Astrocyte (in vitro differentiated cells and primary cell): Measurements from ENCODE around the gene DAPK3. TPM values are rescaled to one million over a fixed set of nuclear protein-coding genes. Genes with fewer than 3 reads are reported as not detected.

Source experiments
- DNase-seq: peaks from one replicate; pipeline ENCODE4 v3.0.0-alpha.2; 2010; ENCODE audit warnings: low read depth
- FAIRE-seq: peaks from 2 replicates; lab custom pipeline; 2011; peaks lifted over from hg19 to GRCh38; lab: Jason Lieb, UNC
- H2AFZ ChIP-seq: 2 replicates; pipeline ENCODE4 v1.6.0; 2012; ENCODE audit warnings: low read depth, low read length, inconsistent platforms
- H3K27ac ChIP-seq: 2 replicates; pipeline ENCODE4 v1.5.1; 2011; ENCODE audit warnings: low read depth, low read length, inconsistent platforms
- H3K27me3 ChIP-seq: 2 replicates; pipeline ENCODE4 v1.6.0; 2011; ENCODE audit warnings: low read length, inconsistent platforms; ENCODE audit not compliant: insufficient read depth
- H3K36me3 ChIP-seq: 2 replicates; pipeline ENCODE4 v1.5.1; 2011; ENCODE audit warnings: low read length, inconsistent platforms; ENCODE audit not compliant: insufficient read depth
- H3K4me1 ChIP-seq: 2 replicates; pipeline ENCODE4 v1.5.1; 2011; ENCODE audit warnings: low read length, inconsistent platforms; ENCODE audit not compliant: insufficient read depth
- H3K4me2 ChIP-seq: 2 replicates; pipeline ENCODE4 v1.6.0; 2012; ENCODE audit warnings: low read length, inconsistent platforms
- H3K4me3 ChIP-seq: 2 replicates; pipeline ENCODE4 v1.5.1; 2011; ENCODE audit warnings: low read depth, mild to moderate bottlenecking, low read length, inconsistent platforms; ENCODE audit not compliant: insufficient read depth
- H3K79me2 ChIP-seq: 2 replicates; pipeline ENCODE4 v1.6.0; 2012; ENCODE audit warnings: mild to moderate bottlenecking, low read length, inconsistent platforms; ENCODE audit not compliant: insufficient read depth
- H3K9ac ChIP-seq: 2 replicates; pipeline ENCODE4 v1.6.0; 2012; ENCODE audit warnings: mild to moderate bottlenecking, low read length, inconsistent platforms
- H3K9me3 ChIP-seq: 2 replicates; pipeline ENCODE4 v1.5.1; 2012; ENCODE audit warnings: low read depth, mild to moderate bottlenecking, low read length, inconsistent platforms; ENCODE audit not compliant: insufficient read depth
- H4K20me1 ChIP-seq: 2 replicates; pipeline ENCODE4 v1.6.0; 2012; ENCODE audit warnings: low read length, inconsistent platforms; ENCODE audit not compliant: insufficient read depth
- H3K27ac Mint-ChIP-seq: one replicate; pipeline ENCODE4 v1.8.0; 2021; ENCODE audit warnings: mild to moderate bottlenecking, mixed read lengths; ENCODE audit not compliant: unreplicated experiment
- H3K27me3 Mint-ChIP-seq: one replicate; pipeline ENCODE4 v1.8.0; 2021; ENCODE audit warnings: low read depth, mixed read lengths; ENCODE audit not compliant: unreplicated experiment
- H3K36me3 Mint-ChIP-seq: one replicate; pipeline ENCODE4 v1.8.0; 2021; ENCODE audit warnings: low read depth, mixed read lengths; ENCODE audit not compliant: unreplicated experiment
- H3K4me1 Mint-ChIP-seq: one replicate; pipeline ENCODE4 v1.8.0; 2021; ENCODE audit warnings: low read depth, mixed read lengths; ENCODE audit not compliant: unreplicated experiment
- H3K4me3 Mint-ChIP-seq: one replicate; pipeline ENCODE4 v1.8.0; 2021; ENCODE audit warnings: mild to moderate bottlenecking, moderate library complexity, mixed read lengths; ENCODE audit not compliant: unreplicated experiment
- H3K9me3 Mint-ChIP-seq: one replicate; pipeline ENCODE4 v1.8.0; 2021; ENCODE audit warnings: mild to moderate bottlenecking, mixed read lengths; ENCODE audit not compliant: unreplicated experiment
- CTCF ChIP-seq: IDR thresholded peaks from 2 replicates; pipeline ENCODE4 v1.5.1; 2011; ENCODE audit warnings: low read depth, mild to moderate bottlenecking, inconsistent platforms, low read length, moderate library complexity; ENCODE audit not compliant: insufficient read depth
- EZH2 ChIP-seq: IDR thresholded peaks from 2 replicates; pipeline ENCODE4 v1.6.1; 2012; ENCODE audit warnings: mild to moderate bottlenecking, low read length, inconsistent platforms; ENCODE audit not compliant: insufficient read depth
- microRNA-seq: library from miRNA; unstranded; fragments of <30 nt; microRNA quantifications from one replicate; pipeline ENCODE4 v1.2.0, GENCODE V29; 2020
- total RNA-seq: library from RNA; stranded (reverse); gene quantifications from 2 replicates; pipeline ENCODE4 v1.2.1, GENCODE V29; 2021

The DAPK3 gene
- total RNA-seq, 1 donor from 2014 or later = 264 TPM

- no peak overlapping the region for H3K9ac ChIP-seq
- Mint-ChIP-seq H3K9me3 (peaks cover 2% of the 10 kb centered on the region), H3K27ac (no peak overlapping the region), H3K4me3 (no peak overlapping the region), H3K36me3 (peaks cover 3% of the 10 kb centered on the region), H3K4me1 (no peaks in the 10 kb centered on the region), H3K27me3 (no peaks in the 10 kb centered on the region)
- H3K4me3 ChIP-seq = no peak overlapping the region
- H3K36me3 ChIP-seq = no peaks in the 10 kb centered on the region
- no peaks in the 10 kb centered on the region for H3K27me3 ChIP-seq
- H3K9me3 ChIP-seq = no peaks in the 10 kb centered on the region
- no peak for DNase-seq
- H4K20me1 ChIP-seq = no peaks in the 10 kb centered on the region
- H2AFZ ChIP-seq = no peak overlapping the region
- no peaks in the 10 kb centered on the region for H3K4me1 ChIP-seq
- no peak overlapping the region for H3K4me2 ChIP-seq
- TF ChIP-seq CTCF = no peak
- TF ChIP-seq EZH2 = no peak
- H3K27ac ChIP-seq = no peak overlapping the region
- no peak for FAIRE-seq
- no peaks in the 10 kb centered on the region for H3K79me2 ChIP-seq
Observed at GRCh38 chr19:3910105-3910504, 60.8 kb downstream of the DAPK3 start.

Small RNA genes within 50 kb of the gene (microRNA-seq; reads per million reads assigned to microRNA genes)
- gene MIR637 = not detected

Other genes with a start within 250 kb of the DAPK3 start
- 16.4 and 16.5 TPM in 2 replicates for gene APBA3, start 209.4 kb downstream of the DAPK3 start, total RNA-seq
- 41.6 and 43.5 TPM in 2 replicates for gene MRPL54, start 208.4 kb downstream of the DAPK3 start, total RNA-seq
- gene RAX2, start 198.9 kb downstream of the DAPK3 start, total RNA-seq = not detected in 2 replicates
- gene MATK, start 184.7 kb downstream of the DAPK3 start, total RNA-seq = 0.22 TPM in 1 of 2 replicates, not detected in the other
- 2.0 and 2.1 TPM in 2 replicates for gene ZFR2, start 102.1 kb downstream of the DAPK3 start, total RNA-seq
- 4.5 and 6.5 TPM in 2 replicates for gene ATCAY, start 90.4 kb downstream of the DAPK3 start, total RNA-seq
- gene NMRK2, start 38.0 kb downstream of the DAPK3 start, total RNA-seq = 0.73 TPM in 1 of 2 replicates, not detected in the other
- gene EEF2, start 14.4 kb upstream of the DAPK3 start, total RNA-seq = 2,578 and 2,739 TPM in 2 replicates
- gene PIAS4, start 36.6 kb upstream of the DAPK3 start, total RNA-seq = 26.0 and 26.4 TPM in 2 replicates
- 24.3 and 26.9 TPM in 2 replicates for gene ZBTB7A, start 95.8 kb upstream of the DAPK3 start, total RNA-seq
- 184 and 190 TPM in 2 replicates for gene MAP2K2, start 153.0 kb upstream of the DAPK3 start, total RNA-seq
- gene CREB3L3, start 182.5 kb upstream of the DAPK3 start, total RNA-seq = not detected in 2 replicates
- gene SIRT6, start 211.5 kb upstream of the DAPK3 start, total RNA-seq = 26.0 and 29.2 TPM in 2 replicates
- gene ANKRD24, start 211.6 kb upstream of the DAPK3 start, total RNA-seq = 0.73 and 1.4 TPM in 2 replicates